NCI-H524 (cell line): Measurements from ENCODE around the gene METTL17.
A peak's percentile ranks its signal among the peaks of the same experiment; 100 is the strongest.
"Not testable (repeated sequence)": the region's sequence is repeated elsewhere in the genome, so short reads cannot be mapped to it uniquely, and the experiment has no call there.

Experiments
- DNase-seq, 2 experiments: peaks; one replicate each; lab custom pipeline; 2025; lab: John Stamatoyannopoulos, UW

The METTL17 gene

GRCh38 chr14:20997115-20997514 is 7.3 kb downstream of the METTL17 start:
- DNase-seq = no peak

GRCh38 chr14:20997564-20997963 is 7.8 kb downstream of the METTL17 start:
- no peak for DNase-seq

GRCh38 chr14:20998139-20998538 is 8.4 kb downstream of the METTL17 start:
- no peak for DNase-seq

GRCh38 chr14:20998674-20999366 is 9.0 kb downstream of the METTL17 start, which contains the start of gene SLC39A2:
Gene SLC39A2, plus strand, starts transcription at chr14:20999293. Its CDS starts 154 bp downstream, at chr14:20999447.
- no peak for DNase-seq

GRCh38 chr14:20999591-20999990 is 9.8 kb downstream of the METTL17 start:
- DNase-seq = no peak

GRCh38 chr14:21001218-21001617 is 11.4 kb downstream of the METTL17 start:
- DNase-seq = no peak

- DNase-seq = no peak
These were observed 14.1 kb downstream of the METTL17 start for GRCh38 chr14:21003788-21004346.

- DNase-seq = not testable (repeated sequence)
These were observed 19.9 kb downstream of the METTL17 start for GRCh38 chr14:21009721-21010120.

GRCh38 chr14:21011136-21011535 is 21.4 kb downstream of the METTL17 start:
- DNase-seq = no peak

- DNase-seq = peak; percentile 73 to 95
These were observed 25.0 kb downstream of the METTL17 start for GRCh38 chr14:21014761-21015190.

GRCh38 chr14:21015312-21015711 is 25.5 kb downstream of the METTL17 start:
- no peak for DNase-seq

- no peak for DNase-seq
These were observed 26.8 kb downstream of the METTL17 start for GRCh38 chr14:21016413-21017190.

- no peak for DNase-seq
These were observed 27.9 kb downstream of the METTL17 start for GRCh38 chr14:21017528-21018245.

GRCh38 chr14:21018286-21018685 is 28.5 kb downstream of the METTL17 start:
- DNase-seq = no peak

GRCh38 chr14:21018781-21019180 is 29.0 kb downstream of the METTL17 start:
- DNase-seq = no peak

GRCh38 chr14:21019366-21019765 is 29.6 kb downstream of the METTL17 start:
- DNase-seq = no peak

- DNase-seq = no peak
These were observed 31.3 kb downstream of the METTL17 start for GRCh38 chr14:21020977-21021545.

- no peak for DNase-seq
These were observed 32.9 kb downstream of the METTL17 start for GRCh38 chr14:21022686-21023085.

GRCh38 chr14:21023174-21023573 is 33.4 kb downstream of the METTL17 start:
- no peak for DNase-seq

GRCh38 chr14:21023817-21024584 is 34.2 kb downstream of the METTL17 start:
- DNase-seq = no peak
